CD14-positive monocyte (primary cell): ENCODE data around the gene TCF21. TPM values are rescaled to one million over a fixed set of nuclear protein-coding genes. Genes with fewer than 3 reads are reported as not detected.

Experiments used
- DNase-seq, 3 donors: peaks; one replicate each; pipeline ENCODE4 v3.0.0-alpha.2; 2011 to 2022
- H2AFZ ChIP-seq: 2 replicates; pipeline ENCODE4 v1.6.0; 2012; ENCODE audit warnings: mild to moderate bottlenecking, low read depth, low read length, inconsistent platforms; ENCODE audit not compliant: insufficient read depth, poor library complexity, severe bottlenecking
- H3K27ac ChIP-seq, 2 donors: 1 replicate in 1 of 2; 2 replicates in 1 of 2; pipeline ENCODE4 v1.5.1; 2012 to 2013; ENCODE audit warnings: low read length in 2 of 2, control low read depth in 1 of 2, inconsistent platforms in 1 of 2, low read depth in 1 of 2, mild to moderate bottlenecking in 1 of 2
- H3K27me3 ChIP-seq, 2 donors: one replicate each; pipeline versions ENCODE4 v1.6.0 to v1.6.1; 2011 to 2013; ENCODE audit warnings: low read length in 2 of 2; ENCODE audit not compliant: control insufficient read depth in 2 of 2, insufficient read depth in 2 of 2
- H3K36me3 ChIP-seq, 2 donors: replicated peaks in 1 of 2; 1 replicate in 1 of 2; 2 replicates in 1 of 2; pipeline versions ENCODE4 v1.5.1 to v1.6.1; 2012 to 2013; ENCODE audit warnings: low read length in 2 of 2, control low read depth in 1 of 2, inconsistent platforms in 1 of 2, mild to moderate bottlenecking in 1 of 2; ENCODE audit not compliant: insufficient read depth in 2 of 2, control insufficient read depth in 1 of 2
- H3K4me1 ChIP-seq, 2 donors: 1 replicate in 1 of 2; 2 replicates in 1 of 2; pipeline versions ENCODE4 v1.5.1 to v1.6.1; 2012 to 2013; ENCODE audit warnings: low read length in 2 of 2, control low read depth in 1 of 2, inconsistent platforms in 1 of 2, mild to moderate bottlenecking in 1 of 2, moderate library complexity in 1 of 2; ENCODE audit not compliant: insufficient read depth in 2 of 2, control insufficient read depth in 1 of 2
- H3K4me2 ChIP-seq: replicated peaks from 2 replicates; pipeline ENCODE3; 2012; ENCODE audit warnings: low read length, moderate library complexity, mild to moderate bottlenecking; ENCODE audit not compliant: poor library complexity, severe bottlenecking; ENCODE audit errors: extremely low read depth
- H3K4me3 ChIP-seq, 3 experiments: fragments of 200-600 bp in 1 of 3; sonication (generic) in 1 of 3; replicated peaks in 1 of 3; 1 replicate in 2 of 3; 2 replicates in 1 of 3; pipeline ENCODE4 v1.5.1; 2011 to 2013; ENCODE audit warnings: low read length in 3 of 3, mild to moderate bottlenecking in 3 of 3, control low read depth in 2 of 3, low read depth in 2 of 3, inconsistent platforms in 1 of 3, moderate library complexity in 1 of 3
- H3K79me2 ChIP-seq: 2 replicates; pipeline ENCODE4 v1.6.0; 2012; ENCODE audit warnings: mild to moderate bottlenecking, control low read depth, inconsistent platforms, low read length, moderate library complexity; ENCODE audit not compliant: insufficient read depth
- H3K9ac ChIP-seq: 2 replicates; pipeline ENCODE4 v1.6.0; 2017; ENCODE audit warnings: low read length, mild to moderate bottlenecking; ENCODE audit not compliant: insufficient read depth, poor library complexity, severe bottlenecking
- H3K9me3 ChIP-seq, 2 donors: replicated peaks in 1 of 2; 1 replicate in 1 of 2; 2 replicates in 1 of 2; pipeline versions ENCODE4 v1.5.1 to v1.6.1; 2012 to 2013; ENCODE audit warnings: low read length in 2 of 2, control low read depth in 1 of 2; ENCODE audit not compliant: control insufficient read depth in 1 of 2, insufficient read depth in 1 of 2
- H4K20me1 ChIP-seq: 2 replicates; pipeline ENCODE4 v1.6.0; 2012; ENCODE audit warnings: mild to moderate bottlenecking, low read length, control low read depth, moderate library complexity; ENCODE audit not compliant: insufficient read depth
- H3K27ac Mint-ChIP-seq, 7 donors: one replicate each; pipeline ENCODE4 v1.8.0; 2020; ENCODE audit warnings: mild to moderate bottlenecking in 7 of 7, mixed read lengths in 7 of 7, moderate library complexity in 6 of 7, inconsistent platforms in 2 of 7
- H3K27me3 Mint-ChIP-seq, 3 donors: one replicate each; pipeline ENCODE4 v1.8.0; 2021 to 2022; ENCODE audit warnings: low read depth in 3 of 3, mild to moderate bottlenecking in 3 of 3, mixed read lengths in 3 of 3, moderate library complexity in 3 of 3, inconsistent platforms in 1 of 3
- H3K36me3 Mint-ChIP-seq, 2 donors: one replicate each; pipeline ENCODE4 v1.8.0; 2020; ENCODE audit warnings: mixed read lengths in 2 of 2, inconsistent platforms in 1 of 2, mild to moderate bottlenecking in 1 of 2
- H3K4me1 Mint-ChIP-seq: one replicate; pipeline ENCODE4 v1.8.0; 2020; ENCODE audit warnings: mild to moderate bottlenecking, mixed read lengths
- H3K4me3 Mint-ChIP-seq, 2 donors: one replicate each; pipeline ENCODE4 v1.8.0; 2020; ENCODE audit warnings: mild to moderate bottlenecking in 2 of 2, mixed read lengths in 2 of 2, moderate library complexity in 1 of 2
- H3K9me3 Mint-ChIP-seq, 7 donors: one replicate each; pipeline ENCODE4 v1.8.0; 2020 to 2022; ENCODE audit warnings: mixed read lengths in 7 of 7, mild to moderate bottlenecking in 6 of 7, moderate library complexity in 6 of 7, inconsistent platforms in 2 of 7
- CTCF ChIP-seq: fragments of 200-600 bp; IDR thresholded peaks from one replicate; pipeline ENCODE4 v1.8.0; 2022; ENCODE audit warnings: antibody characterized with exemption, mild to moderate bottlenecking
- WGBS: methylation state at CpG from one replicate; pipeline ENCODE4 v1.1.5; 2013; ENCODE audit warnings: missing lambda C conversion rate; ENCODE audit not compliant: insufficient coverage; 5-methylcytosine and 5-hydroxymethylcytosine counted together
- intact Hi-C, 2 donors: fragments of 100-400 bp; cut with micrococcal nuclease; formaldehyde crosslinking; loops; one replicate each; pipeline versions ENCODE4 v1.15.0 to v1.15.1; 2023
- polyA plus RNA-seq, 3 donors: library from polyadenylated mRNA; depleted of rRNA in 1 of 3; unstranded in 2 of 3; stranded (reverse) in 1 of 3; fragments of 300-500 nt in 2 of 3; fragments of >200 nt in 1 of 3; fragmentation: Illumina TruSeq in 2 of 3; gene quantifications; 1 replicate in 2 of 3; 2 replicates in 1 of 3; pipeline ENCODE4 v1.2.3, GENCODE V29; 2012 to 2021

Gene TCF21
- polyA plus RNA-seq, 3 donors, result not detected

- no CpG with 5 or more reads among the region's 1 CpG for WGBS
- H3K27me3 ChIP-seq, result no peaks in the 10 kb centered on the region
- no peak overlapping the region for H3K9ac ChIP-seq
- H3K36me3 Mint-ChIP-seq, result no peaks in the 10 kb centered on the region
- intact Hi-C loops, result no loop called here
- H3K9me3 Mint-ChIP-seq, result peaks cover 6 to 18% (median 8%) of the 10 kb centered on the region in 7 donors
- DNase-seq, result no peak
- H3K4me2 ChIP-seq, result no peak overlapping the region
- no peak for TF ChIP-seq CTCF
- no peak overlapping the region for H3K27ac Mint-ChIP-seq
- no peak overlapping the region for H3K4me3 Mint-ChIP-seq
- no peaks in the 10 kb centered on the region for H3K9me3 ChIP-seq
- peaks cover 12 to 18% (median 15%) of the 10 kb centered on the region in 3 donors for H3K27me3 Mint-ChIP-seq
- H3K4me1 ChIP-seq, result no peaks in the 10 kb centered on the region
- H3K36me3 ChIP-seq, result no peaks in the 10 kb centered on the region
- H3K4me3 ChIP-seq, result no peak overlapping the region
- H3K27ac ChIP-seq, result no peak overlapping the region
- no peak overlapping the region for H2AFZ ChIP-seq
- no peaks in the 10 kb centered on the region for H3K4me1 Mint-ChIP-seq
- H4K20me1 ChIP-seq, result no peaks in the 10 kb centered on the region
- H3K79me2 ChIP-seq, result no peaks in the 10 kb centered on the region
Observed at GRCh38 chr6:133938533-133938932, 49.6 kb downstream of the TCF21 start.

GRCh38 chr6:133939778-133940667 lies 51.1 kb downstream of the TCF21 start:
- Mint-ChIP-seq H3K9me3 (peaks cover 0 to 9% (median 4%) of the 10 kb centered on the region in 7 donors), H3K27ac (no peak overlapping the region), H3K36me3 (no peaks in the 10 kb centered on the region), H3K4me1 (no peaks in the 10 kb centered on the region), H3K27me3 (peaks cover 9 to 14% (median 10%) of the 10 kb centered on the region in 3 donors), H3K4me3 (no peak overlapping the region)
- intact Hi-C loops, result no loop called here
- no peaks in the 10 kb centered on the region for H3K36me3 ChIP-seq
- no peaks in the 10 kb centered on the region for H3K4me1 ChIP-seq
- H3K4me3 ChIP-seq, result no peak overlapping the region
- no peak overlapping the region for H3K9ac ChIP-seq
- TF ChIP-seq CTCF, result no peak
- no peaks in the 10 kb centered on the region for H3K9me3 ChIP-seq
- no peak overlapping the region for H2AFZ ChIP-seq
- H4K20me1 ChIP-seq, result no peaks in the 10 kb centered on the region
- no CpG with 5 or more reads among the region's 8 CpGs for WGBS
- no peaks in the 10 kb centered on the region for H3K27me3 ChIP-seq
- H3K79me2 ChIP-seq, result no peaks in the 10 kb centered on the region
- no peak overlapping the region for H3K4me2 ChIP-seq
- no peak for DNase-seq
- no peak overlapping the region for H3K27ac ChIP-seq

Other genes with a start within 250 kb of the TCF21 start
- 10 to 100 TPM; 22.0 to 35.6 (median 35.5) TPM for gene TBPL1, start 64.1 kb downstream of the TCF21 start, polyA plus RNA-seq
- gene SLC2A12, start 163.5 kb downstream of the TCF21 start, polyA plus RNA-seq, result under 1 TPM; 0.08 to 0.42 (median 0.27) TPM